Left ventricle myocardium superior (tissue), 1 donor: ENCODE measurements around the gene TBCK. TPM values are rescaled to one million over a fixed set of nuclear protein-coding genes. Genes with fewer than 3 reads are reported as not detected.

Experiments
- ATAC-seq: fragments of 200-7000 bp; cut with Tn5 transposase; one replicate; pipeline ENCODE4 v1.9.1; 2020; ENCODE audit warnings: mild to moderate bottlenecking, moderate library complexity
- DNase-seq: peaks from one replicate; pipeline ENCODE4 v3.0.0-alpha.2; 2020
- intact Hi-C: fragments of 100-400 bp; cut with micrococcal nuclease; formaldehyde crosslinking; loops from one replicate; pipeline ENCODE4 v1.11.0; 2022
- total RNA-seq: library from RNA; stranded (reverse); fragmentation: NEBNext Ultra II Directional; extraction: Animal tissue kit (Norgen Biotek cat#: 25700); gene quantifications from one replicate; pipeline ENCODE4 v1.2.1, GENCODE V29; 2021
- donor health status: DM: no; HTN: yes; CAD: no; lungs with severe emphysema.

Gene TBCK
- total RNA-seq, 1 donor from 2014 or later, result 16.5 TPM

GRCh38 chr4:106083065-106083464 lies 232.9 kb downstream of the TBCK start:
- DNase-seq, result no peak
- no peak for ATAC-seq
- intact Hi-C loops, result no loop called here

- DNase-seq (no peak), ATAC-seq (no peak)
- intact Hi-C loops, result no loop called here
Measured at GRCh38 chr4:106080376-106080775, 235.6 kb downstream of the TBCK start.

- no peak for ATAC-seq
- intact Hi-C loops, result no loop called here
- no peak for DNase-seq
Measured at GRCh38 chr4:106079616-106080015, 236.4 kb downstream of the TBCK start.

GRCh38 chr4:106065018-106065417 lies 251.0 kb downstream of the TBCK start:
- intact Hi-C loops, result no loop called here
- no peak for DNase-seq
- no peak for ATAC-seq

GRCh38 chr4:106063009-106063408 lies 253.0 kb downstream of the TBCK start:
- ATAC-seq (no peak), DNase-seq (no peak)
- intact Hi-C loops, result no loop called here

- intact Hi-C loops, result no loop called here
- DNase-seq, result no peak
- no peak for ATAC-seq
Measured at GRCh38 chr4:106062452-106062875, 253.5 kb downstream of the TBCK start.

- no peak for ATAC-seq
- no peak for DNase-seq
- intact Hi-C loops, result no loop called here
Measured at GRCh38 chr4:106058921-106059320, 257.1 kb downstream of the TBCK start.

- ATAC-seq, result no peak
- DNase-seq, result no peak
- intact Hi-C loops, result no loop called here
Measured at GRCh38 chr4:106056914-106057313, 259.1 kb downstream of the TBCK start.

- no peak for ATAC-seq
- intact Hi-C loops, result no loop called here
- DNase-seq, result no peak
Measured at GRCh38 chr4:106051514-106051913, 264.5 kb downstream of the TBCK start.

GRCh38 chr4:106049490-106049889 lies 266.5 kb downstream of the TBCK start:
- no peak for DNase-seq
- no peak for ATAC-seq
- intact Hi-C loops, result no loop called here

- intact Hi-C loops, result no loop called here
- ATAC-seq, result no peak
- no peak for DNase-seq
Measured at GRCh38 chr4:106048250-106048971, 267.6 kb downstream of the TBCK start.

GRCh38 chr4:106046083-106046482 lies 269.9 kb downstream of the TBCK start:
- DNase-seq (no peak), ATAC-seq (no peak)
- intact Hi-C loops, result no loop called here

- ATAC-seq, result no peak
- intact Hi-C loops, result no loop called here
- no peak for DNase-seq
Measured at GRCh38 chr4:106041294-106042002, 274.6 kb downstream of the TBCK start.

- intact Hi-C loops, result no loop called here
- DNase-seq (no peak), ATAC-seq (no peak)
Measured at GRCh38 chr4:106039796-106040195, 276.2 kb downstream of the TBCK start.

- intact Hi-C loops, result no loop called here
- ATAC-seq, result no peak
Measured at GRCh38 chr4:106038908-106039307, 277.1 kb downstream of the TBCK start.

GRCh38 chr4:106038012-106038411 lies 278.0 kb downstream of the TBCK start:
- ATAC-seq (no peak), DNase-seq (no peak)
- intact Hi-C loops, result no loop called here

More at GRCh38 chr4:106038908-106039307, 277.1 kb downstream of the TBCK start:
- no peak for DNase-seq

GRCh38 chr4:106036848-106037247 lies 279.2 kb downstream of the TBCK start:
- intact Hi-C loops, result no loop called here

GRCh38 chr4:106036334-106036733 lies 279.7 kb downstream of the TBCK start:
- intact Hi-C loops, result no loop called here
- no peak for ATAC-seq
- no peak for DNase-seq

More at GRCh38 chr4:106036848-106037247, 279.2 kb downstream of the TBCK start:
- ATAC-seq (no peak), DNase-seq (no peak)

- DNase-seq, result no peak
- intact Hi-C loops, result no loop called here
- no peak for ATAC-seq
Measured at GRCh38 chr4:106035204-106035603, 280.8 kb downstream of the TBCK start.

- intact Hi-C loops, result no loop called here
- DNase-seq (no peak), ATAC-seq (no peak)
Measured at GRCh38 chr4:106034751-106035150, 281.3 kb downstream of the TBCK start.

GRCh38 chr4:106034220-106034619 lies 281.8 kb downstream of the TBCK start:
- DNase-seq (no peak), ATAC-seq (no peak)
- intact Hi-C loops, result no loop called here
